Measurements from ENCODE around the gene SLC39A11. TPM values are rescaled to one million over a fixed set of nuclear protein-coding genes. Genes with fewer than 3 reads are reported as not detected.

Gene SLC39A11
- total RNA-seq, 1 donor from 2014 or later: 13.2 TPM

DNA sequence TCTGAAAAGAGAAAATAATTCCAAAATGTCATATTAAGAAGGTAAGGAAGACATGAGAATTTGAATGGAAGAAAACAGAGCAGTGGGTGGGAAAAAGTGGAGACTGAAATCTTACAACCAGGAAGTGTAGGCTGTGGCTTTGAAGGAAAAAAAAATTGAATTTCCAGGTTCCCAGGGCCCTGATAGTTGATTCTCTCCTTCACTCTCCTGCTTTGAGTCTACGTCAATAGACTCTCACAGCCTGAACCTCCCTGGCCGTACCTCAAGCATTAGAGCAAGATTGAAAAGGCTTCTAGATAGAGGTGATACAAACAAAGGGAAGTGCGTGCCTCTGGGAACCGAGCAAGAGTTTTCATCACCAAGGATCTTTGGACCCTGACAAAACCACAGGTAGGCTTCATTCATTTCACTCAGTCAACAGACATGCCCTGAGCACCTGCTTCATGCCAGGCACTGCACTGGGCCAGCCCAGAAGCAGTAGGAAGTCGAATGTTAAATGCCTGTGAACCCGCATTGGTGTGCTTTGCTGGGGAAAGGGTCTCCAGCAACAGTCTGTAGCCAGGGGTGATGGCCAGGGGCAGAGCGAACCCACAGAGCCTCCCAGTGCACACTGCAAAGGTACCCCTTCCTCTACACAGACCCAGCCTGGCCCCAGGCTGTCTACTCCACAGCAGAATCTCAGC, 163.9 kb downstream of the SLC39A11 start:
- TF ChIP-seq, protein P1, sequence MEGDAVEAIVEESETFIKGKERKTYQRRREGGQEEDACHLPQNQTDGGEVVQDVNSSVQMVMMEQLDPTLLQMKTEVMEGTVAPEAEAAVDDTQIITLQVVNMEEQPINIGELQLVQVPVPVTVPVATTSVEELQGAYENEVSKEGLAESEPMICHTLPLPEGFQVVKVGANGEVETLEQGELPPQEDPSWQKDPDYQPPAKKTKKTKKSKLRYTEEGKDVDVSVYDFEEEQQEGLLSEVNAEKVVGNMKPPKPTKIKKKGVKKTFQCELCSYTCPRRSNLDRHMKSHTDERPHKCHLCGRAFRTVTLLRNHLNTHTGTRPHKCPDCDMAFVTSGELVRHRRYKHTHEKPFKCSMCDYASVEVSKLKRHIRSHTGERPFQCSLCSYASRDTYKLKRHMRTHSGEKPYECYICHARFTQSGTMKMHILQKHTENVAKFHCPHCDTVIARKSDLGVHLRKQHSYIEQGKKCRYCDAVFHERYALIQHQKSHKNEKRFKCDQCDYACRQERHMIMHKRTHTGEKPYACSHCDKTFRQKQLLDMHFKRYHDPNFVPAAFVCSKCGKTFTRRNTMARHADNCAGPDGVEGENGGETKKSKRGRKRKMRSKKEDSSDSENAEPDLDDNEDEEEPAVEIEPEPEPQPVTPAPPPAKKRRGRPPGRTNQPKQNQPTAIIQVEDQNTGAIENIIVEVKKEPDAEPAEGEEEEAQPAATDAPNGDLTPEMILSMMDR (IDR thresholded peaks at IDR 0.05; ENCODE audit: unreplicated experiment): no peak
- no peak for DNase-seq (ENCODE audit: low spot score)
- Mint-ChIP-seq H3K9me3 (ENCODE audit: unreplicated experiment) (no peaks in the 10 kb centered on the region), H3K27me3 (ENCODE audit: unreplicated experiment) (no peaks in the 10 kb centered on the region), H3K27ac (ENCODE audit: unreplicated experiment) (no peak overlapping the region), H3K4me1 (ENCODE audit: unreplicated experiment) (peaks cover 15% of the 10 kb centered on the region), H3K36me3 (ENCODE audit: low read depth, unreplicated experiment) (no peaks in the 10 kb centered on the region), H3K4me3 (ENCODE audit: unreplicated experiment) (no peak overlapping the region)

DNA sequence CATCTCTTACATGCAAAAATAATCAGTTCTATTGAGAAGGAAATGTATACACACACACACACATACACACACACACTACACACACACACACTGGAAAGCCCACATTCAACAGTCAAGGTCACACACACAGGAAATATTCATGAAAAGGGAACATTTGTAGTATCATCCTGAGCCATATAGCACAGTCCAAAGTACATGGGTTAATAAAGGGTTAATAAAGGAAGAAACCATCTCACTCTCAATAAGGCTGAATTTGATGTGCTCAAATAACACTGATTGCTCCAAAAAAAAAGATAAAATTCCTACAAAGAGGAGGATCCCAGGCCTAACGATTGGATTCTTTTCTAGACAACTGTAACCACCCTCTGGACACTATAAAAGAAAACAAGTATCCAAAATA, 164.7 kb downstream of the SLC39A11 start:
- H3K27ac Mint-ChIP-seq (ENCODE audit: unreplicated experiment): no peak overlapping the region
- H3K4me3 Mint-ChIP-seq (ENCODE audit: unreplicated experiment): no peak overlapping the region
- no peak for DNase-seq (ENCODE audit: low spot score)
- H3K9me3 Mint-ChIP-seq (ENCODE audit: unreplicated experiment): no peaks in the 10 kb centered on the region
- H3K36me3 Mint-ChIP-seq (ENCODE audit: low read depth, unreplicated experiment): no peaks in the 10 kb centered on the region
- TF ChIP-seq, protein P1 (IDR thresholded peaks at IDR 0.05; ENCODE audit: unreplicated experiment): no peak
- H3K4me1 Mint-ChIP-seq (ENCODE audit: unreplicated experiment): peaks cover 15% of the 10 kb centered on the region
- H3K27me3 Mint-ChIP-seq (ENCODE audit: unreplicated experiment): no peaks in the 10 kb centered on the region

DNA sequence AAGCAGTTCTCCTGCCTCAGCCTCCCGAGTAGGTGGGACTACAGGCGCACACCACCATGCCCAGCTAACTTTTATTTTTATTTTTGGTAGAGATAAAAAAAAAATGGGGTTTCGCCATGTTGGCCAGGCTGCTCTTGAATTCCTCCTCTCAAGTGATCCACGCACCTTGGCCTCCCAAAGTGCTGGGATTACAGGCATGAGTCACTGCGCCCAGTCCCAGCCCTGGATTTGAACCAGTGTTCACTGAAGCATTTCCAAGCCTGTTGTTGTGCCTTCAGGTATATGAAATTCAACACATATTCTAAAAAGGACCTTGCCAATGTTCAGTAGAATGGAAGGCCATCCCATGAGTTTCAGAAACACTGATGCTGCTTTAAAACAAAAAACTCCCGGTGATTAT, 165.3 kb downstream of the SLC39A11 start:
- H3K4me3 Mint-ChIP-seq (ENCODE audit: unreplicated experiment): no peak overlapping the region
- H3K36me3 Mint-ChIP-seq (ENCODE audit: low read depth, unreplicated experiment): no peaks in the 10 kb centered on the region
- H3K9me3 Mint-ChIP-seq (ENCODE audit: unreplicated experiment): no peaks in the 10 kb centered on the region
- no peaks in the 10 kb centered on the region for H3K27me3 Mint-ChIP-seq (ENCODE audit: unreplicated experiment)
- no peak for DNase-seq (ENCODE audit: low spot score)
- TF ChIP-seq, protein P1 (IDR thresholded peaks at IDR 0.05; ENCODE audit: unreplicated experiment): no peak
- H3K27ac Mint-ChIP-seq (ENCODE audit: unreplicated experiment): no peak overlapping the region
- H3K4me1 Mint-ChIP-seq (ENCODE audit: unreplicated experiment): peaks cover 18% of the 10 kb centered on the region

DNA sequence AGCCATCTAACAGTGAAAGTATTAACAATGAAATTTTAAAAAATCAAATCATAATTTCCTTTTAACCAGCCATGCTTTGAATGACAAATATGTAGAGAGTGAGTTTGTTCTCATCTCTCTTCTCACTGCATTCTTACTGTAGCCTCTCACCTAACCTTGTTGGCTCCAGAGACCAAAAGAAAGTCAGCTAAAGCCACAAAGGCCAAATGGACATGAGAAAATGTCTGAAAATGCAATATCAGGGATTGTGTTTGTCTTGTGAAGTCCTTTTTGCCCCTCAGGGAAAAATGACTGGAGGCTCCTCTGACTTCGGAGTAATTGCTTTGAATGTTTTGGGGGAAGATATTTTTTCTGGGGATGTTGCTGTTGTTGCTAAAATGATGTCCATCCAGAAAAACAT, 166.3 kb downstream of the SLC39A11 start:
- Mint-ChIP-seq H3K27me3 (ENCODE audit: unreplicated experiment) (no peaks in the 10 kb centered on the region), H3K4me1 (ENCODE audit: unreplicated experiment) (peaks cover 18% of the 10 kb centered on the region), H3K36me3 (ENCODE audit: low read depth, unreplicated experiment) (no peaks in the 10 kb centered on the region), H3K4me3 (ENCODE audit: unreplicated experiment) (no peak overlapping the region), H3K27ac (ENCODE audit: unreplicated experiment) (no peak overlapping the region), H3K9me3 (ENCODE audit: unreplicated experiment) (no peaks in the 10 kb centered on the region)
- no peak for DNase-seq (ENCODE audit: low spot score)
- TF ChIP-seq, protein P1 (IDR thresholded peaks at IDR 0.05; ENCODE audit: unreplicated experiment): no peak

DNA sequence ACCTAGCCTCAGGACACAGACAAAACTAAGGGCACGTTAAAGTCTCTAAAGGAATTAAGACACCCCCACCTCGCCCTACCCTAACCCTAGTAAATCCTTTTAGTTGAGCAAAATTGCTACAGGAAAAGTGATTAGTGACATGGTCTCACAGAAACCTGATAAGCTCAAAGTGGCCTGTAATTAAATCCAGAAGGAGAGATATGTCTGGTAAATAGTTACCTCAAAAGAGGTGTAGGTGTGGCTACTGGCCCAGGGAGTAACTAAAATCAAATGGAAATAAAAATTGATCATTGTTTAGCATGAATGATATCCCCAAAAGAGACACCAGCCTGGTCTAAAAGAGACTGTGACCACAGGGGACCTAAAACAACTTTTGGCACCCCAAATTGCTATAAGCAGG, 168.3 kb downstream of the SLC39A11 start:
- Mint-ChIP-seq H3K27me3 (ENCODE audit: unreplicated experiment) (no peaks in the 10 kb centered on the region), H3K4me1 (ENCODE audit: unreplicated experiment) (peaks cover 11% of the 10 kb centered on the region), H3K27ac (ENCODE audit: unreplicated experiment) (no peak overlapping the region), H3K36me3 (ENCODE audit: low read depth, unreplicated experiment) (no peaks in the 10 kb centered on the region), H3K4me3 (ENCODE audit: unreplicated experiment) (no peak overlapping the region), H3K9me3 (ENCODE audit: unreplicated experiment) (no peaks in the 10 kb centered on the region)
- TF ChIP-seq, protein P1 (IDR thresholded peaks at IDR 0.05; ENCODE audit: unreplicated experiment): no peak
- DNase-seq (ENCODE audit: low spot score): no peak
